HepG2 (cell line): ENCODE results near the gene MAP2K5. TPM values are rescaled to one million over a fixed set of nuclear protein-coding genes. Genes with fewer than 3 reads are reported as not detected.

Experiments
- ATAC-seq: fragments of 200-7000 bp; cut with Tn5 transposase; 3 replicates; pipeline ENCODE4 v1.9.1; 2020; ENCODE audit warnings: mild to moderate bottlenecking, moderate library complexity
- BruUV-seq: library from RNA; stranded (reverse); fragments of 400-500 nt; replicated peaks from 2 replicates; lab custom pipeline; 2021; lab: Mats Ljungman, UMichigan
- CTCF ChIA-PET: fragments of 300-600 bp; formaldehyde crosslinking; extraction: SDS; loops from one replicate; lab custom pipeline; 2021; ENCODE audit warnings: low total read pairs, inconsistent platforms, low intra/inter-chr PET ratio; lab: Yijun Ruan, JAX
- POLR2A ChIA-PET: fragments of 350-600 bp; sonication (Branson Sonifier 250); formaldehyde crosslinking; loops from one replicate; lab custom pipeline; 2020; ENCODE audit warnings: antibody characterized with exemption, inconsistent platforms; lab: Yijun Ruan, JAX
- DNase-seq: peaks from one replicate; pipeline ENCODE4 v3.0.0-alpha.2; 2015; ENCODE audit warnings: low spot score
- FAIRE-seq: peaks from 3 replicates; lab custom pipeline; 2011; peaks lifted over from hg19 to GRCh38; lab: Jason Lieb, UNC
- H2AFZ ChIP-seq: one replicate; pipeline ENCODE4 v1.6.1; 2011; ENCODE audit warnings: low read length, inconsistent platforms
- H3K27ac ChIP-seq: fragments of 300-600 bp; 3 replicates; pipeline ENCODE4 v1.8.0; 2011; ENCODE audit warnings: mixed run types, mild to moderate bottlenecking, mixed read lengths, low read length, inconsistent platforms; ENCODE audit not compliant: insufficient read depth; ENCODE audit errors: extremely low read length
- H3K27me3 ChIP-seq, 2 experiments: fragments of 200-600 bp in 1 of 2; 2 replicates in 1 of 2; 3 replicates in 1 of 2; pipeline versions ENCODE4 v1.6.0 to v1.8.0; 2011; ENCODE audit warnings: low read length in 2 of 2, mild to moderate bottlenecking in 2 of 2, moderate library complexity in 2 of 2, inconsistent platforms in 1 of 2; ENCODE audit not compliant: insufficient read depth in 2 of 2, control insufficient read depth in 1 of 2
- H3K36me3 ChIP-seq, 2 experiments: fragments of 200-600 bp in 1 of 2; replicated peaks in 1 of 2; 2 replicates in 1 of 2; 3 replicates in 1 of 2; pipeline versions ENCODE4 v1.5.1 to v1.8.0; 2011; ENCODE audit warnings: low read length in 2 of 2, inconsistent platforms in 1 of 2; ENCODE audit not compliant: insufficient read depth in 2 of 2, control insufficient read depth in 1 of 2
- H3K4me1 ChIP-seq: 2 replicates; pipeline ENCODE4 v1.5.1; 2012; ENCODE audit warnings: low read length, inconsistent platforms; ENCODE audit not compliant: insufficient read depth
- H3K4me2 ChIP-seq: 2 replicates; pipeline ENCODE4 v1.6.0; 2011; ENCODE audit warnings: low read depth, low read length, inconsistent platforms
- H3K4me3 ChIP-seq, 3 experiments: fragments of 200-600 bp in 1 of 3; sonication (generic), shearing (Covaris generic) in 1 of 3; replicated peaks in 1 of 3; 2 replicates each; pipeline ENCODE4 v1.5.1; 2011 to 2016; ENCODE audit warnings: low read length in 3 of 3, inconsistent platforms in 2 of 3, low read depth in 2 of 3, mild to moderate bottlenecking in 2 of 3, control low read depth in 1 of 3, mixed read lengths in 1 of 3; ENCODE audit not compliant: insufficient read depth in 1 of 3
- H3K79me2 ChIP-seq: one replicate; pipeline ENCODE4 v1.6.1; 2011; ENCODE audit warnings: low read length, inconsistent platforms; ENCODE audit not compliant: insufficient read depth
- H3K9ac ChIP-seq: 2 replicates; pipeline ENCODE4 v1.6.0; 2011; ENCODE audit warnings: mild to moderate bottlenecking, low read depth, low read length, inconsistent platforms; ENCODE audit not compliant: insufficient read depth
- H3K9me3 ChIP-seq: 2 replicates; pipeline ENCODE4 v1.5.1; 2012; ENCODE audit warnings: mild to moderate bottlenecking, low read length
- H4K20me1 ChIP-seq: 2 replicates; pipeline ENCODE4 v1.6.0; 2011; ENCODE audit warnings: inconsistent platforms, mild to moderate bottlenecking, low read length, moderate library complexity; ENCODE audit not compliant: insufficient read depth
- MTA3 ChIP-seq: sonication (generic); formaldehyde crosslinking; IDR thresholded peaks from 2 replicates; pipeline ENCODE4 v1.4.0; 2020; ENCODE audit warnings: missing genetic modification reagents
- STAG1 ChIP-seq: sonication (generic); formaldehyde crosslinking; IDR thresholded peaks from 2 replicates; pipeline ENCODE4 v1.4.0; 2020; ENCODE audit warnings: missing genetic modification reagents
- ZBTB20 ChIP-seq: sonication (generic); formaldehyde crosslinking; IDR thresholded peaks from 2 replicates; pipeline ENCODE4 v1.8.1; 2023; ENCODE audit warnings: missing genetic modification reagents, low read depth, mild to moderate bottlenecking, borderline replicate concordance
- ZFP90 ChIP-seq: sonication (generic); formaldehyde crosslinking; IDR thresholded peaks from 2 replicates; pipeline ENCODE4 v1.8.0; 2022; ENCODE audit warnings: missing genetic modification reagents, mild to moderate bottlenecking, inconsistent platforms, borderline replicate concordance
- WGBS: methylation state at CpG from one replicate; pipeline ENCODE4 v1.1.6; 2017; ENCODE audit warnings: low lambda C conversion rate; 5-methylcytosine and 5-hydroxymethylcytosine counted together
- in situ Hi-C: cut with HindIII; loops from 2 replicates; pipeline ENCODE4 v1.10.0; 2017; ENCODE audit warnings: low pct_unique_long_range_greater_than_20kb; ENCODE audit not compliant: extremely low pct_ligation_motif_present
- intact Hi-C: fragments of 100-400 bp; cut with micrococcal nuclease; formaldehyde crosslinking; loops from one replicate; pipeline ENCODE4 v1.10.0; 2022; ENCODE audit not compliant: unreplicated experiment
- polyA plus RNA-seq, 8 experiments: library from polyadenylated mRNA; depleted of rRNA in 3 of 8; stranded (reverse) in 7 of 8; unstranded in 1 of 8; fragments of >200 nt; fragmentation: Illumina TruSeq in 4 of 8; extraction: Trizol in 4 of 8; gene quantifications; 2 replicates each; pipeline versions ENCODE4 v1.2.1 to v1.2.3, GENCODE V29; 2011 to 2016; ENCODE audit warnings: low read depth in 4 of 8, missing spikeins in 1 of 8, mixed read lengths in 1 of 8; ENCODE audit not compliant: insufficient read depth in 1 of 8
- total RNA-seq, 5 experiments: library from RNA; depleted of rRNA; stranded (reverse); fragments of >200 nt; fragmentation: Illumina TruSeq; extraction: Trizol; gene quantifications; 2 replicates each; pipeline ENCODE4 v1.2.3, GENCODE V29; 2016; ENCODE audit warnings: low read depth in 1 of 5
- TF ChIP-seq, protein P1 (sequence below): sonication (generic); formaldehyde crosslinking; IDR thresholded peaks from 2 replicates; pipeline ENCODE4 v1.4.0; 2020; ENCODE audit warnings: missing genetic modification reagents, mild to moderate bottlenecking, borderline replicate concordance
- TF ChIP-seq, protein P2 (sequence below): sonication (generic); formaldehyde crosslinking; IDR thresholded peaks from one replicate; pipeline ENCODE4 v1.5.1; 2020; ENCODE audit warnings: mild to moderate bottlenecking, missing genetic modification reagents; ENCODE audit errors: not compliant biosample characterization

Gene MAP2K5
- total and polyA plus RNA-seq, 2 of the 13 experiments (the other 11 are each of a cell fraction or from before 2014, with no cell fraction given): 4.0 to 4.3 TPM

- Histone ChIP-seq H3K4me1 (peaks cover 54% of the 10 kb centered on the region), H3K9ac (no peak overlapping the region; the same call in 1 of the 2 replicates), H3K79me2 (no peaks in the 10 kb centered on the region), H3K9me3 (no peaks in the 10 kb centered on the region), H3K27me3 (peaks cover 5 to 46% of the 10 kb centered on the region in 2 experiments), H3K4me2 (peak overlapping the region; percentile 85), H3K27ac (no peak overlapping the region), H3K4me3 (peak overlapping the region; percentile 36 to 77 (median 38); a peak in 4 of 6 replicates), H3K36me3 (no peaks in the 10 kb centered on the region), H4K20me1 (no peaks in the 10 kb centered on the region), H2AFZ (no peak overlapping the region)
- intact Hi-C loops (loop anchor here (1.0 to 5.0 kb wide), 3 partner anchors 294 to 529 kb away; partner anchors contain the start of gene MAP2K5), in situ Hi-C loops (loop anchor here (5.0 to 10.0 kb wide), 2 partner anchors 379 to 891 kb away; no protein-coding TSS in a partner anchor)
- ChIA-PET POLR2A (no interaction called here), CTCF (interaction anchor here (1.4 to 4.5 kb wide), 2 partner anchors 377 to 380 kb away, joined by 4 to 50 read pairs; no protein-coding TSS in a partner anchor)
- DNase-seq (no peak), FAIRE-seq (no peak), ATAC-seq (no peak)
- TF ChIP-seq ZFP90 (CRISPR knock-in tag) (no peak), ZBTB20 (CRISPR knock-in tag) (0 out of 2 replicates have a peak, but pooled peaks have one; percentile 15)
- WGBS: 25% methylated on average over 16 of the region's 16 CpGs
- no TSS peak for BruUV-seq
Observed at GRCh38 chr15:67836134-67836455, 293.6 kb downstream of the MAP2K5 start.

- peak overlapping the region; percentile 85 for H3K4me2 ChIP-seq
- H3K4me1 ChIP-seq: peaks cover 58% of the 10 kb centered on the region
- H3K9ac ChIP-seq: no peak overlapping the region; the same call in 1 of the 2 replicates
- BruUV-seq: no TSS peak
- in situ Hi-C loops (loop anchor here (5.0 to 10.0 kb wide), 2 partner anchors 379 to 892 kb away; no protein-coding TSS in a partner anchor), intact Hi-C loops (loop anchor here (1.0 to 5.0 kb wide), 3 partner anchors 294 to 529 kb away; partner anchors contain the start of gene MAP2K5)
- FAIRE-seq (peak; percentile 23), ATAC-seq (no peak), DNase-seq (no peak)
- ChIA-PET POLR2A (no interaction called here), CTCF (interaction anchor here (1.4 to 4.5 kb wide), 2 partner anchors 378 to 381 kb away, joined by 4 to 50 read pairs; no protein-coding TSS in a partner anchor)
- peak overlapping the region in 2 of 3 experiments; percentile 10 to 44; a peak in 2 of 6 replicates for H3K4me3 ChIP-seq
- H4K20me1 ChIP-seq: no peaks in the 10 kb centered on the region
- no peaks in the 10 kb centered on the region for H3K36me3 ChIP-seq
- no peak overlapping the region for H3K27ac ChIP-seq
- H2AFZ ChIP-seq: no peak overlapping the region
- no peaks in the 10 kb centered on the region for H3K9me3 ChIP-seq
- H3K27me3 ChIP-seq: peaks cover 3 to 42% of the 10 kb centered on the region in 2 experiments
- H3K79me2 ChIP-seq: no peaks in the 10 kb centered on the region
- 34% methylated on average over 8 of the region's 8 CpGs for WGBS
- TF ChIP-seq, protein P1, sequence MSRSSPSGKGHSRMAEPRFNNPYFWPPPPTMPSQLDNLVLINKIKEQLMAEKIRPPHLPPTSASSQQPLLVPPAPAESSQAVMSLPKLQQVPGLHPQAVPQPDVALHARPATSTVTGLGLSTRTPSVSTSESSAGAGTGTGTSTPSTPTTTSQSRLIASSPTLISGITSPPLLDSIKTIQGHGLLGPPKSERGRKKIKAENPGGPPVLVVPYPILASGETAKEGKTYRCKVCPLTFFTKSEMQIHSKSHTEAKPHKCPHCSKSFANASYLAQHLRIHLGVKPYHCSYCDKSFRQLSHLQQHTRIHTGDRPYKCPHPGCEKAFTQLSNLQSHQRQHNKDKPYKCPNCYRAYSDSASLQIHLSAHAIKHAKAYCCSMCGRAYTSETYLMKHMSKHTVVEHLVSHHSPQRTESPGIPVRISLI (CRISPR knock-in tag): peak; percentile 83
- peak; percentile 78 for TF ChIP-seq STAG1 (CRISPR knock-in tag)
- TF ChIP-seq, protein P2, sequence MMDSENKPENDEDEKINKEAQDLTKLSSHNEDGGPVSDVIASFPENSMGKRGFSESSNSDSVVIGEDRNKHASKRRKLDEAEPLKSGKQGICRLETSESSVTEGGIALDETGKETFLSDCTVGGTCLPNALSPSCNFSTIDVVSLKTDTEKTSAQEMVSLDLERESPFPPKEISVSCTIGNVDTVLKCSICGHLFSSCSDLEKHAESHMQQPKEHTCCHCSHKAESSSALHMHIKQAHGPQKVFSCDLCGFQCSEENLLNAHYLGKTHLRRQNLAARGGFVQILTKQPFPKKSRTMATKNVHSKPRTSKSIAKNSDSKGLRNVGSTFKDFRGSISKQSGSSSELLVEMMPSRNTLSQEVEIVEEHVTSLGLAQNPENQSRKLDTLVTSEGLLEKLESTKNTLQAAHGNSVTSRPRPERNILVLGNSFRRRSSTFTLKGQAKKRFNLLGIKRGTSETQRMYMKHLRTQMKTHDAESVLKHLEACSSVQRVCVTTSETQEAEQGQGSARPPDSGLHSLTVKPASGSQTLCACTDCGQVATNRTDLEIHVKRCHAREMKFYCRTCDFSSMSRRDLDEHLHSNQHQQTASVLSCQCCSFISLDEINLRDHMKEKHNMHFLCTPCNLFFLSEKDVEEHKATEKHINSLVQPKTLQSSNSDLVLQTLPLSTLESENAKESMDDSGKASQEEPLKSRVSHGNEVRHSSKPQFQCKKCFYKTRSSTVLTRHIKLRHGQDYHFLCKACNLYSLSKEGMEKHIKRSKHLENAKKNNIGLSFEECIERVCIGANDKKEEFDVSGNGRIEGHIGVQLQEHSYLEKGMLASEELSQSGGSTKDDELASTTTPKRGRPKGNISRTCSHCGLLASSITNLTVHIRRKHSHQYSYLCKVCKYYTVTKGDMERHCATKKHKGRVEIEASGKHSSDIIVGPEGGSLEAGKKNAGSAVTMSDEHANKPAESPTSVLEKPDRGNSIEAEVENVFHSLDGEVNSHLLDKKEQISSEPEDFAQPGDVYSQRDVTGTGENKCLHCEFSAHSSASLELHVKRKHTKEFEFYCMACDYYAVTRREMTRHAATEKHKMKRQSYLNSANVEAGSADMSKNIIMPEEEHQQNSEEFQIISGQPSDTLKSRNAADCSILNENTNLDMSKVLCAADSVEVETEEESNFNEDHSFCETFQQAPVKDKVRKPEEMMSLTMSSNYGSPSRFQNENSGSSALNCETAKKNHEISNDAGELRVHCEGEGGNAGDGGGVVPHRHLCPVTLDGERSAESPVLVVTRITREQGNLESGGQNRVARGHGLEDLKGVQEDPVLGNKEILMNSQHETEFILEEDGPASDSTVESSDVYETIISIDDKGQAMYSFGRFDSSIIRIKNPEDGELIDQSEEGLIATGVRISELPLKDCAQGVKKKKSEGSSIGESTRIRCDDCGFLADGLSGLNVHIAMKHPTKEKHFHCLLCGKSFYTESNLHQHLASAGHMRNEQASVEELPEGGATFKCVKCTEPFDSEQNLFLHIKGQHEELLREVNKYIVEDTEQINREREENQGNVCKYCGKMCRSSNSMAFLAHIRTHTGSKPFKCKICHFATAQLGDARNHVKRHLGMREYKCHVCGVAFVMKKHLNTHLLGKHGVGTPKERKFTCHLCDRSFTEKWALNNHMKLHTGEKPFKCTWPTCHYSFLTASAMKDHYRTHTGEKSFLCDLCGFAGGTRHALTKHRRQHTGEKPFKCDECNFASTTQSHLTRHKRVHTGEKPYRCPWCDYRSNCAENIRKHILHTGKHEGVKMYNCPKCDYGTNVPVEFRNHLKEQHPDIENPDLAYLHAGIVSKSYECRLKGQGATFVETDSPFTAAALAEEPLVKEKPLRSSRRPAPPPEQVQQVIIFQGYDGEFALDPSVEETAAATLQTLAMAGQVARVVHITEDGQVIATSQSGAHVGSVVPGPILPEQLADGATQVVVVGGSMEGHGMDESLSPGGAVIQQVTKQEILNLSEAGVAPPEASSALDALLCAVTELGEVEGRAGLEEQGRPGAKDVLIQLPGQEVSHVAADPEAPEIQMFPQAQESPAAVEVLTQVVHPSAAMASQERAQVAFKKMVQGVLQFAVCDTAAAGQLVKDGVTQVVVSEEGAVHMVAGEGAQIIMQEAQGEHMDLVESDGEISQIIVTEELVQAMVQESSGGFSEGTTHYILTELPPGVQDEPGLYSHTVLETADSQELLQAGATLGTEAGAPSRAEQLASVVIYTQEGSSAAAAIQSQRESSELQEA (CRISPR knock-in tag): no peak
- no peak for TF ChIP-seq MTA3 (CRISPR knock-in tag)
Observed at GRCh38 chr15:67836477-67836876, 294.0 kb downstream of the MAP2K5 start.
